GM20000 (cell line): Measurements from ENCODE around the gene DPH1.

Experiments
- DNase-seq: peaks from one replicate; pipeline ENCODE4 v3.0.0; 2012; ENCODE audit warnings: low spot score
- TF ChIP-seq, protein P1 (sequence below): IDR thresholded peaks from 2 replicates; pipeline ENCODE4 v1.5.1; 2012; ENCODE audit warnings: mild to moderate bottlenecking, control low read depth; ENCODE audit errors: extremely low read depth, missing control alignments

DPH1 gene

DNA sequence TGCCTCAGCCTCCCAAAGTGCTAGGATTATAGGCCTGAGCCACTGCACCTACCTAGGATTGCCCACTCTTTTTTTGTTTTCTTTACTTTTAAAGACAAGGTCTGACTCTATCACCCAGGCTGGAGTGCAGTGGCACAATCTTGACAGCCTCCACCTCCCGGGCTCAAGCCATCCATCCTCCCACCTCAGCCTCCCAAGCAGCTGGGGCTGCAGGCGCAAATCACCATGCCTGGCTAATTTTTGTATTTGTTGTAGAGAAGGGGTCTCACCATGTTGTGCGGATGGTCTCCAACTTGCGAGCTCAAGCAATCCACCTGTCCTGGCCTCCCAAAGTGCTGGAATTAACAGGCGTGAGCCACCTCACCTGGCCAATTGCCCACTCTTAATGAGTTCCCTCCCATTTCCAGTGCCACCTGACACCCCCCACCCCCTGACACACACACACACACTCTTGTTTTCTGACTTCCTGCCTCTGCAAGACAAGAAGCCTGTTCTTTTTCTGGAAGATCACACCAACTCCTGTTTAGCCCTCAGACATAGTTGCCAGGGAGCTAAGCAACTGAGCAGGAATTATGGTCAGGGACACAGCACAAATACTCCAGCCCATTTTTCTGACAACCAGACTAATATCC lies 14.4 kb downstream of the DPH1 start:
- no peak for DNase-seq
- TF ChIP-seq, protein P1, sequence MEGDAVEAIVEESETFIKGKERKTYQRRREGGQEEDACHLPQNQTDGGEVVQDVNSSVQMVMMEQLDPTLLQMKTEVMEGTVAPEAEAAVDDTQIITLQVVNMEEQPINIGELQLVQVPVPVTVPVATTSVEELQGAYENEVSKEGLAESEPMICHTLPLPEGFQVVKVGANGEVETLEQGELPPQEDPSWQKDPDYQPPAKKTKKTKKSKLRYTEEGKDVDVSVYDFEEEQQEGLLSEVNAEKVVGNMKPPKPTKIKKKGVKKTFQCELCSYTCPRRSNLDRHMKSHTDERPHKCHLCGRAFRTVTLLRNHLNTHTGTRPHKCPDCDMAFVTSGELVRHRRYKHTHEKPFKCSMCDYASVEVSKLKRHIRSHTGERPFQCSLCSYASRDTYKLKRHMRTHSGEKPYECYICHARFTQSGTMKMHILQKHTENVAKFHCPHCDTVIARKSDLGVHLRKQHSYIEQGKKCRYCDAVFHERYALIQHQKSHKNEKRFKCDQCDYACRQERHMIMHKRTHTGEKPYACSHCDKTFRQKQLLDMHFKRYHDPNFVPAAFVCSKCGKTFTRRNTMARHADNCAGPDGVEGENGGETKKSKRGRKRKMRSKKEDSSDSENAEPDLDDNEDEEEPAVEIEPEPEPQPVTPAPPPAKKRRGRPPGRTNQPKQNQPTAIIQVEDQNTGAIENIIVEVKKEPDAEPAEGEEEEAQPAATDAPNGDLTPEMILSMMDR = no peak

DNA sequence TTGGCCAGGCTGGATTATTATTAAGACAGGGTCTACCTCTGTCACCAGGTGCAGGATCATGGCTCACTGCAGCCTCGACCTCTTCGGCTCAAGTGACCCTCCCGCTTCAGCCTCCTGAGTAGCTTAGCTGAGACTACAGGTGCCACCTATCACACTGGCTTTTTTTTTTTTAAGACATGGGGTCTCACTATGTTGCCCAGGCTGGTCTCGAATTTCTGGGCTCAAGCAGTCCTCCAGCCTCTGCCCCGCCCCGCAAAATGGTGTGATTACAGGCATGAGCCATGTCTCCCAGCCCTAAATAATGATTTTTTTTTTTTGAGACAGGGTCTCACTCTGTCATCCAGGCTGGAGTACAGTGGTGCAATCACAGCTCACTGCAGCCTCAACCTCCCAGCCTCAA lies 17.6 kb downstream of the DPH1 start:
- TF ChIP-seq, protein P1 = no peak
- no peak for DNase-seq

DNA sequence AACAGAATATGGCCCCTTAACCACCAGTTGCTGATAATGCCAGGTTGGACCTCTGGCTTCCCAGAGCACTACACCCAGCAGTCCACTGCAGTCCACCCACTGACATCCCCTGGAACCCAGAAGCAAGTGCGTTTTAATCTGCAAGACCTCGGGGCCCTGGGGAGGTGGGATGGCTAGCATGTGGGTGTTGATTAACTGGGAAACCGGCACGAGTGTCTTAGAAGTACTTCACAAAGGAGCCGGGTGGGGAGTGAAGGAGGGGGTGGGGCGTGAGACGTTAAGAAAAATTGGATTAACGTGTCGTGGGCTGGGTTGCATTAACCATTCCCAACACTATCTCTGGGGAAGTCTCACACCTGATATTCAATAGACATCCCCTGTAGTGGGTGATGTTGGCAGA lies 18.9 kb downstream of the DPH1 start:
- TF ChIP-seq, protein P1 = no peak
- DNase-seq = no peak

DNA sequence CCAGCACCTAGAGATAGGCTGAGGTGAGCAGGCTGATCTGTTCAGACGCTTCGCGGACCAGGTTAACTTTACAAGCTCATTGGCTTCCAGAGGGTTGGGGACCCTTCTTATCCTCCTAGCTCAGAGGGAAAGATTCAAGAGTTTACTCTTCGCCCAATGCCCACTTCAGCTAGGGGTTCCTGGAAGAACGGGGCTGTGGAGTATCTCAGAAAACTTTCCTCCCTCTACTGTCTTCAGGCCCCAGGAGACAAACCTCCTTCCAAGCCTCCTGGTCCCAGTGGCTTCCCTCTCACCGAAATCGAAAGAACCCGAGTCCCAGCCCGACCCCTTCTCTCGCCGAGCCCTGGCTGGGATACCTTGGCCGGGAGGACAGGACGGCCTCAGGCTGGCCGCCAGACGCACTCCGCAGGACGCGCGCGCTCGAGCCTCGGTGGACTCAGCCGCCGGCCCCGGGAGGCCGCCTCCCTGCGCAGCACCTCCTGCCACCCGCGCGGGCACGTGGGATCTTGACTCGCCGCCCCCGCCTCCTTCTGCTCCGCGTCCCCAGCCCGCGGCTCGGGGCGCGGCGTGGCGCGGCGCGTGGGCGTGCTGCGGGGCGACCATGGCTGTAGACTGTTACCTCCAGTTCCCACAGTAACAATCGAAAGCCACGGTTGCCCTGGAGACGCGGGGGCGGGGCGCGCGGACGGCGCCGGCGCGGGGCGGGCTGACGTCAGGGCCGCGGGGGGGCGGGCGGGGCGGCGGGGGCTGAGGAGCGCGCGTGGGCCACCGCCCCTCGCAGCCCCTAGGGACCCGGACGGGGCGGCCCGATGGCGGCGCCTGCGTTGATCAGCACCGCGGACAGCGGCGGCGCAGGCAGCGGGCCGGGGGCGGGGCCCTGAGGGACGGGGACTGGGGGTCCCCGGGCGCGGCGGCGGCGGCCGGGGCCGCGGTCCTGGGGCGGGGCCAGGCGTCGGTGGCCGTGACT lies 19.7 kb downstream of the DPH1 start:
- TF ChIP-seq, protein P1 = no peak
- peak; percentile 96 for DNase-seq

DNA sequence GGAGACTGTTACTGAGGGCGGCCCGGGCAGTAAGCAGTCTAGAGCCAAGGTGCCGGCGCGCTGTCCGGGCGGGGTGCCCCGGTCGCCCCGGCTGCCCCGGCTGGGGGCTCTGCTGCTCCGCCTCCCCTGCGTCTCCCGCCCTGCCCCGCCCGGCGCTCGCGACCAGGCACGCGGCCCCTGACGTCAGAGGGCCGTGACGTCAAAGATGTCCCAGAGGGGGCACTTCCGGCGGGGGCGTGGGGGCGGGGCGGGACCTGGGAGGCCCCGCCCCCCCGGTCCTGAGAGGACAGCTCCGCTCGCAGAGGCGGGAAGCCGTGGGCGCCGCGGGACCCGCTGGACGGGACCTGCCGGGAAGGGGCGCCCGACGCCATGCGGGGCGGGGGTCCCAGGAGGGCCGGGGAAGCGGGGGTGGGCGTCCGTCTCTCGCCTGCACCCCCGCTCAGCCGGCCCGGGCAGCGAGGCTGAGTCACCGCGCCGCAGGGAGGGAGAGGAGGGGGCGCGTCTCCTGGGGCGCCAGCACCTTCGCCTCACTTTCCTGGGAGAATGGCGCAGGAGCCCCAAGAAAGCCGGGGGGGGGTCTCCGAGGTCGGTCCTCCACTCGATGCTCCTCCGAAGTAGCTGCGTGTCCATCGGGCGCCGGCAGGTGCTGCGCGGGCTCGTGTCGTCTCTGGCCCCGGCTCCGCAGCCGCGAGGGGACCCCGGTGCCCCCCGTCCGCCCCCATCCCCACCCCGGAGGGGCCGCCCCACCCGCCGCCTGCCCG lies 20.5 kb downstream of the DPH1 start:
- DNase-seq = peak; percentile 86
- TF ChIP-seq, protein P1 = no peak

DNA sequence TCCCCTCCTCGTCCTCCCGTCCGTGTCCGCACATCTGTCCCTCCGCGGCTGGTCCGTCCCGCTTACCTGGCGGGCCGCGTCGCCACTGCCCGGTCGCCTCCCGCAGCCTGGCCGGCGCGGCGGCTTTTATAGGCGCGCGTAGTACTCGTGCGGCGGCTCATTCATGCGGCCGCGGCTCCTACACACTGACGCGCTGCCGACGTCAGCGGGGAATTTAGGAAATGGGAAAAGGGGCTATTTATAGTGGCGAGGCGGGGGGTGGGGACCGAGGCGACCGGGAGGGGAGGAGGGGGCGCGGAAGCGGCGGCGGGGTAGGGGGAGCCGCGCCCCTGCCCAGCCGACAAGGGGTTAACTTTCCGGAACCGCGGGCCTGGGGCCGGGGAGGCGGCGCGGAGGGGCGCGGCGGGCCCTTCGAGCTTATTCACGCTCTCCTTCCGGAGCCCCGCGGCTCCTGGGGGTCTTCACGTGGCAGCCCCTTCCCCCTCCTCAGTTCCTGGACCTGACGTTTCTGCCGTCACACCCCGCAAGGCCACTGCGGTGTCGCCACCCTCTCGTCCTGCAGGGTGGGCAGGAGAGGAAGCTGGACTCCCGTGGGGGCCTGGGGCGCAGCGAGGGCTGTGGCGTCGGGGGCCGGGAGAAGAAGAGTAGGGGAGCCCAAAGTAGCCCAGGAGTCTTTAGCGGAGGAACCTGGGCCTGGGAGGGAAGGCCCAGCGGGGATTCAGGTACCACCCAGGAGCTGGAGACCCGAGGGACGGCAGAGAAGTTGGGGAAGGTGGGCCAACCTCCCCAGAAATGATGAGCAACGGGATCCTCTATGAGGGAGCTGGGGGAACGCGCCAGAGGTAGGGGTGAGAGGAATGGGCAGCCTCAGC lies 21.3 kb downstream of the DPH1 start:
- TF ChIP-seq, protein P1 = no peak
- DNase-seq = no peak
